Activated B cell treated with CpG ODN at 0.5 μM for 24 hours (primary cell): ENCODE results near the gene FIBCD1. TPM values are rescaled to one million over a fixed set of nuclear protein-coding genes. Genes with fewer than 3 reads are reported as not detected.

Experiments
- ATAC-seq: fragments of 200-7000 bp; cut with Tn5 transposase; one replicate; pipeline ENCODE4 v1.10.0; 2021; ENCODE audit warnings: low read depth, mild to moderate bottlenecking, moderate library complexity
- CTCF ChIA-PET: fragments of 350-600 bp; sonication (Branson Sonifier 250); formaldehyde crosslinking; loops from one replicate; lab custom pipeline; 2021; ENCODE audit warnings: antibody characterized with exemption; lab: Charles Lee
- POLR2A ChIA-PET: fragments of 350-600 bp; sonication (Branson Sonifier 250); formaldehyde crosslinking; loops from one replicate; lab custom pipeline; 2021; ENCODE audit warnings: antibody characterized with exemption; lab: Charles Lee
- DNase-seq: peaks from one replicate; pipeline ENCODE4 v3.0.0; 2022
- H3K27ac Mint-ChIP-seq: one replicate; pipeline ENCODE4 v1.8.0; 2020; ENCODE audit warnings: mixed read lengths
- H3K27me3 Mint-ChIP-seq: one replicate; pipeline ENCODE4 v1.8.0; 2021; ENCODE audit warnings: mixed read lengths
- H3K36me3 Mint-ChIP-seq: one replicate; pipeline ENCODE4 v1.8.0; 2021; ENCODE audit warnings: low read depth, mixed read lengths
- H3K4me1 Mint-ChIP-seq: one replicate; pipeline ENCODE4 v1.8.0; 2021; ENCODE audit warnings: mixed read lengths
- H3K4me3 Mint-ChIP-seq: one replicate; pipeline ENCODE4 v1.8.0; 2020; ENCODE audit warnings: mild to moderate bottlenecking, mixed read lengths
- H3K9me3 Mint-ChIP-seq: one replicate; pipeline ENCODE4 v1.8.0; 2020; ENCODE audit warnings: mixed read lengths
- CTCF ChIP-seq: fragments of 200-600 bp; IDR thresholded peaks from one replicate; pipeline ENCODE4 v1.8.0; 2022; ENCODE audit warnings: antibody characterized with exemption, mild to moderate bottlenecking
- intact Hi-C: fragments of 100-400 bp; cut with micrococcal nuclease; formaldehyde crosslinking; loops from one replicate; pipeline ENCODE4 v1.15.1; 2024
- total RNA-seq: library from RNA; stranded (reverse); gene quantifications from 2 replicates; pipeline ENCODE4 v1.2.3, GENCODE V29; 2022

The FIBCD1 gene
- total RNA-seq, 1 donor from 2014 or later: not detected

- Mint-ChIP-seq H3K27ac (no peak overlapping the region), H3K9me3 (peaks cover 5% of the 10 kb centered on the region), H3K36me3 (no peaks in the 10 kb centered on the region), H3K4me3 (no peak overlapping the region), H3K4me1 (peaks cover 8% of the 10 kb centered on the region), H3K27me3 (peaks cover 49% of the 10 kb centered on the region)
- DNase-seq (no peak), ATAC-seq (no peak)
- intact Hi-C loops: no loop called here
- CTCF ChIA-PET: interaction anchor here (1.3 kb wide), 1 partner anchor 79 kb away, joined by 5 read pairs; no protein-coding TSS in a partner anchor
- TF ChIP-seq CTCF: no peak
- POLR2A ChIA-PET: no interaction called here
Measured at GRCh38 chr9:130945173-130945572, 6.1 kb upstream of the FIBCD1 start.

GRCh38 chr9:130944510-130945058, 5.5 kb upstream of the FIBCD1 start:
- intact Hi-C loops: no loop called here
- no peak for TF ChIP-seq CTCF
- Mint-ChIP-seq H3K4me3 (no peak overlapping the region), H3K4me1 (peaks cover 8% of the 10 kb centered on the region), H3K27me3 (peaks cover 45% of the 10 kb centered on the region), H3K36me3 (no peaks in the 10 kb centered on the region), H3K27ac (no peak overlapping the region), H3K9me3 (peaks cover 3% of the 10 kb centered on the region)
- ChIA-PET POLR2A (no interaction called here), CTCF (interaction anchor here (1.3 to 2.3 kb wide), 2 partner anchors 75 to 78 kb away, joined by 5 to 6 read pairs; no protein-coding TSS in a partner anchor)
- DNase-seq (no peak), ATAC-seq (no peak)

- Mint-ChIP-seq H3K4me3 (no peak overlapping the region), H3K36me3 (no peaks in the 10 kb centered on the region), H3K9me3 (no peaks in the 10 kb centered on the region), H3K4me1 (peaks cover 10% of the 10 kb centered on the region), H3K27ac (no peak overlapping the region), H3K27me3 (peaks cover 38% of the 10 kb centered on the region)
- intact Hi-C loops: no loop called here
- TF ChIP-seq CTCF: no peak
- no peak for ATAC-seq
- ChIA-PET POLR2A (no interaction called here), CTCF (interaction anchor here (1.0 to 2.3 kb wide), 4 partner anchors 74 to 243 kb away, joined by 4 to 7 read pairs (median 6); no protein-coding TSS in a partner anchor)
- no peak for DNase-seq
Measured at GRCh38 chr9:130943777-130944176, 4.7 kb upstream of the FIBCD1 start.

GRCh38 chr9:130943221-130943620, 4.2 kb upstream of the FIBCD1 start:
- ATAC-seq (no peak), DNase-seq (no peak)
- Mint-ChIP-seq H3K4me3 (no peak overlapping the region), H3K36me3 (no peaks in the 10 kb centered on the region), H3K27me3 (peaks cover 36% of the 10 kb centered on the region), H3K9me3 (no peaks in the 10 kb centered on the region), H3K4me1 (peaks cover 11% of the 10 kb centered on the region), H3K27ac (no peak overlapping the region)
- POLR2A ChIA-PET: interaction anchor here (0.7 kb wide), 1 partner anchor 157 kb away, joined by 3 read pairs; no protein-coding TSS in a partner anchor
- intact Hi-C loops: no loop called here
- CTCF ChIA-PET: interaction anchor here (0.8 to 2.3 kb wide), 4 partner anchors 74 to 242 kb away, joined by 4 to 7 read pairs (median 6); no protein-coding TSS in a partner anchor
- no peak for TF ChIP-seq CTCF

GRCh38 chr9:130942679-130943078, 3.6 kb upstream of the FIBCD1 start:
- ChIA-PET POLR2A (interaction anchor here (0.7 kb wide), 1 partner anchor 158 kb away, joined by 3 read pairs; no protein-coding TSS in a partner anchor), CTCF (interaction anchor here (0.6 to 2.3 kb wide), 4 partner anchors 73 to 607 kb away, joined by 3 to 7 read pairs (median 6); no protein-coding TSS in a partner anchor)
- H3K36me3 Mint-ChIP-seq: no peaks in the 10 kb centered on the region
- peaks cover 13% of the 10 kb centered on the region for H3K4me1 Mint-ChIP-seq
- intact Hi-C loops: no loop called here
- no peak overlapping the region for H3K27ac Mint-ChIP-seq
- no peak for ATAC-seq
- no peaks in the 10 kb centered on the region for H3K9me3 Mint-ChIP-seq
- TF ChIP-seq CTCF: no peak
- H3K4me3 Mint-ChIP-seq: no peak overlapping the region
- no peak for DNase-seq
- peaks cover 34% of the 10 kb centered on the region for H3K27me3 Mint-ChIP-seq
